ENCODE data around the gene LTC4S.
A peak's percentile ranks its signal among the peaks of the same experiment; 100 is the strongest.

Gene LTC4S

GRCh38 chr5:179795863-179796833 lies 2.4 kb downstream of the LTC4S start:
- DNase-seq: peak; percentile 53

- DNase-seq: no peak
Measured at GRCh38 chr5:179796877-179797608, 3.3 kb downstream of the LTC4S start.

GRCh38 chr5:179797741-179798140 lies 4.0 kb downstream of the LTC4S start:
- DNase-seq: no peak

- no peak for DNase-seq
Measured at GRCh38 chr5:179798144-179798770, 4.5 kb downstream of the LTC4S start.

GRCh38 chr5:179798771-179799643 lies 5.2 kb downstream of the LTC4S start:
- no peak for DNase-seq

- no peak for DNase-seq
Measured at GRCh38 chr5:179799644-179799973, 5.8 kb downstream of the LTC4S start.

GRCh38 chr5:179800071-179800695 lies 6.4 kb downstream of the LTC4S start:
- no peak for DNase-seq

GRCh38 chr5:179800696-179801201 lies 7.0 kb downstream of the LTC4S start:
- DNase-seq: no peak

- peak; percentile 29 for DNase-seq
Measured at GRCh38 chr5:179801304-179802206, 7.8 kb downstream of the LTC4S start.

- no peak for DNase-seq
Measured at GRCh38 chr5:179802207-179802883, 8.6 kb downstream of the LTC4S start.

GRCh38 chr5:179802950-179803562 lies 9.3 kb downstream of the LTC4S start:
- peak; percentile 83 for DNase-seq

GRCh38 chr5:179803651-179804554 lies 10.1 kb downstream of the LTC4S start:
- DNase-seq: no peak

- no peak for DNase-seq
Measured at GRCh38 chr5:179804555-179804947, 10.8 kb downstream of the LTC4S start.

- DNase-seq: no peak
Measured at GRCh38 chr5:179805070-179805528, 11.3 kb downstream of the LTC4S start.

GRCh38 chr5:179805529-179806249 lies 11.9 kb downstream of the LTC4S start:
- no peak for DNase-seq

GRCh38 chr5:179806250-179807048 lies 12.7 kb downstream of the LTC4S start, which contains the start of gene MGAT4B:
MGAT4B (minus strand) TSS chr5:179806866; CDS start chr5:179806583, 283 bp downstream.
- peak; percentile 32 for DNase-seq

Data from NCI-H510A (cell line).